Activated CD4-positive, alpha-beta T cell treated with anti-CD3 and anti-CD28 coated beads for 1 hour (primary cell): ENCODE results near the gene OLFM3.

Experiments
- DNase-seq: peaks from one replicate; pipeline ENCODE4 v3.0.0-alpha.2; 2020

Gene OLFM3

DNA sequence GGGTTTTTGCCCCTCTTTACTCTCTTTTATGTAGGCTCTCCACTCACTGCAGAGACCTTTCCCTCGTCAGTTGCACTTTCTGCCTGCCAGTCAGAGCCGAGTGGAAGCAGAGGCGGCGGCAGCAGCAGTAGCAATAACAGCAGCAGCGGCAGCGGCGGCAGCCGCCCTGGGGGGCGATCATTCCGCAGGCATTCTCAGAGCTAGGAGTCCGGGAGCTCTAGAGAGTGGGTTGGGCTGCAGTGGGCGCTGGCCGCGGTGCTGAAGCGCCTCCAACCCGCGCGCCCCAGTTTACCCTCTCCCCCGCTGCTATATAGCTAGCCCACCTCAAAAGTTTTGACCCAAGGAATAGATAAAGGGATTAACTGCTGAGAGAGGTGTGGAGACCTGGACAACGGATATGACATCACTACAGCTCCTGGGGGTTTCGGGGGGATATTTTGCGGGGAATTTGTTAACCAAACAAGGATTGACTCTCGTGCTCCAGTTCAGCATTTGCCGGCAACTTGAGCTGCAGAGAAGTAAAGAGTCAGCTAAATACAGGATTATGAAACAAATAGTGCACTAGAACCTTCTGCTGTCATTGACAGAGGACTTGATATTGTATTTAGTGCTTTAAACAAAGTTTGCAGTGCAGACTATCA lies at the start of gene OLFM3:
OLFM3 (minus strand) TSS at position 102 of the 641 bp plus-strand sequence.
- DNase-seq, result no peak

- DNase-seq, result no peak
Measured at GRCh38 chr1:102045752-102046151, 49.0 kb upstream of the OLFM3 start.

DNA sequence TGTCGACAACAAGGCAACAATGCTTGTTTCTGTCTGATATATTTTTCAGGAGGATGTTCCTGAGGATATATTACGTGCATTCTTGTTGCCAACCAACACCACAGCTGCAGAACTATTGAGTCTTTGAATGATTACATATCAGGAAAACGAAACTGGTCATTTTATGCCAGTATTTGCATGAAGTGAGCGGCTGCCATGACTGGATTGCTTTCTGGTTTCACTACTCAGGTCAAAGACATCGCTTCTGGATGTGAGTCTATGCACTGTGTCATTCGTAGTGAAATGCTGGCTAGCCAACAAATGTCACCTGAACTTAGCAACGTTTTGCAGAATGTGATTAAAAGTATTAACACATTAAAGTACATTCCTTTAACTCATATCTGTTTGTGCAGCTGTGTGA lies 35.8 kb upstream of the OLFM3 start:
- DNase-seq, result no peak

DNA sequence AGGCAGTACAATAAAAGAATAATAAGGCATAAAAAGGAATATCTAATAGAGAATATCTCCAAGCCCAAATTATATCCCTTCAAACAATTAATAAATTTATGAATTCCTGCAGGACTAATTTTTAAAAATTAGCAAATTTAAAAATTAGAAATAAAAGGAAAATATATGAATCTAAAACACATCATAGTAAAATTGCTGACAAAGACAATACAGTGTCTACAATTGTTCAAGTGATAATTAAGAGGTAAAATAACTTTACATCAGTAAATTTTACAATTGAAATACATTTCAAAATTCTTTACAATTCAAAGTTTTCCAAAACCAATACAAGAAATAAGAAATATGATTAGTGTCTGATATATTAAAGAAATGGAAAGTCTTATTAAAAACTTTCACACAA lies 22.8 kb upstream of the OLFM3 start:
- no peak for DNase-seq

DNA sequence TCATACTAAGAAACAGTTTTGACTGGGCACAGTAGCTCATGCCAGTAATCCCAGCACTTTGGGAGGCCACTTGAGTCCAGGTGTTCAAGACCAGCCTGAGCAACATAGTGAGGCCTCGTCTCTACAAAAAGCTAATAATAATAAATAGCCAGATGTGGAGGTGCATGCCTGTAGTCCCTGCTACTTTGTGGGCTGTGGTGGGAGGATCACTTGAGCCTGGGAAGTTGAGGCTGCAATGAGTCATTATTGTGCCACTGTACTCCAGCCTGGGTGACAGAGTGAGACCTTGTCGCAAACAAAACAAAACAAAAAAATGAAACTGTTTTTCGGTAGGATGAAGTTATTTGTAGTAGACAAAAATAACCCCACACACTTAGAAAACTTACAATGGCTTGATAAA lies 19.0 kb upstream of the OLFM3 start:
- DNase-seq, result no peak

- DNase-seq, result no peak
Measured at GRCh38 chr1:102002057-102002456, 5.3 kb upstream of the OLFM3 start.

DNA sequence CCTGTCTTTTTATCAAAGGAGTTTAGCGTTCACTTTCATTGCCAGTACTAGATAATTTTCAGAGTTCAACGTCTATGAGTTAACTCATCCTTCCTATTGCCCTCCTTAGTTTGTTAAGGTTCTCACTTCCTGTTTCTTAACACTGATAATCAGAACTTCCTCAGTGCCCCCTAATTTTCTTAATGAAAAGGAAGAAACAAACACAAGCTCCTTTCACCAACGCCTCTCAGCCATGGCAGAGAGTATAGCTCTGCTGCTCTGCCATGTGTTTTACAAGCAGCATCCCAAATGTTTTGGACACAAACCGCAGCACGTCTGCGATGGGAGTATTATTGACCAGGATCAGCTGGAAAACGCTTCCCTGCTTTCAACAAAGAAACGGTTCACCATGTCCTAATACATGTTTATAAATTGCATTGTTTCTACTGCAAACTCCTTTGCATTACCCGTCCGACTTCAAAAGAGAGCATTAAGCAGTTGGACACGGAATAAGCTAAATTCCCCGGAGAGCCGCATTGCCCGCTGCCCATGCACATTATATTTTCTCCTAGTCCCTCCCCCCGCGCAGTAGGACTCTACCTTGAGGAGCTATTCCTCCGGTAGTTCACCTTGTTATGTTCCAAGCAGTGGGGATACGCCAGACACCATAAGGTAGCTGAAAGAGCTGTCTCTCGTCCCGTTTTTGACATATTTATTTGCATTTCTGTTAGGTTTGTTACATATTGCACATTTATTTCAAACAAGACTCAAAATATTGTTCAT lies 561 bp downstream of the OLFM3 start:
- DNase-seq, result no peak

- DNase-seq, result no peak
Measured at GRCh38 chr1:101993710-101994109, 3.0 kb downstream of the OLFM3 start.

GRCh38 chr1:101992821-101993575 lies 3.7 kb downstream of the OLFM3 start:
- DNase-seq, result no peak

GRCh38 chr1:101980974-101981373 lies 15.8 kb downstream of the OLFM3 start:
- no peak for DNase-seq

- DNase-seq, result no peak
Measured at GRCh38 chr1:101977266-101977665, 19.5 kb downstream of the OLFM3 start.

DNA sequence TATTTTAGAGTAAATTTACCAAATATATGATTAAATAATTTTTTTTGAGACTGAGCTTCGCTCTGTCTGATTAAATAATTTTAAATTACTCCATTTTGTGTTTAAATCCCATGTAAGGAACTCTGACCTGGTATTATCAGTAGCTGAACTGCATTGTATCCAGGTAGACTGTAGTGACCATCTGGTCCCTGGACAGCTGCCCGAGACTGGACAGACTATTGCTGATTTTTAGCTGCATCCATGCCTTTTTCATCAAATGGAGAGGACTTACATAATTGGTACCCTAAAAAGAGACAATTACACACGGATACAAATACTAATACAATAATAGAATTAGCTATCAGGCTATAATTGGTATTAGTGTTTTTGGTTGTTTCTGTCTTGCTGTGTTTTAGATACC lies 20.6 kb downstream of the OLFM3 start:
- no peak for DNase-seq

DNA sequence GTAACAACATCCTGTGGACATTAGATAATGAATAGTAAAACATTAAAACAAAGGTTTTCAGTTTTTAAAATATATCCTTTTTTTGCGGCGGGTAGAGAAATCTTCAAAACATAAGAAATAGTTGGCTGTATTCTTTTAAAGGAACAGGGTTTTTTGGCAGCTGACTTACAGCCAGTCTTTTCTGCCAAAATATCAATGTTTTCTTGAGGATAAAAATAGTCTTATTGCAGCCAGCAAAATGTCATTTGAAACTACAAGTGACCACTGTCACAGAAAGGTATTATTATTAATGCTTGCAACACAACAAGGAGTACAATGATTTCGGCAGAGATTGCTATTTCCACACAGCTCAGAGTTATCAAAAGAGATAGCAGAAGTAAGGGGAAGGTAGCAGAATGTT lies 21.4 kb downstream of the OLFM3 start:
- DNase-seq, result no peak

DNA sequence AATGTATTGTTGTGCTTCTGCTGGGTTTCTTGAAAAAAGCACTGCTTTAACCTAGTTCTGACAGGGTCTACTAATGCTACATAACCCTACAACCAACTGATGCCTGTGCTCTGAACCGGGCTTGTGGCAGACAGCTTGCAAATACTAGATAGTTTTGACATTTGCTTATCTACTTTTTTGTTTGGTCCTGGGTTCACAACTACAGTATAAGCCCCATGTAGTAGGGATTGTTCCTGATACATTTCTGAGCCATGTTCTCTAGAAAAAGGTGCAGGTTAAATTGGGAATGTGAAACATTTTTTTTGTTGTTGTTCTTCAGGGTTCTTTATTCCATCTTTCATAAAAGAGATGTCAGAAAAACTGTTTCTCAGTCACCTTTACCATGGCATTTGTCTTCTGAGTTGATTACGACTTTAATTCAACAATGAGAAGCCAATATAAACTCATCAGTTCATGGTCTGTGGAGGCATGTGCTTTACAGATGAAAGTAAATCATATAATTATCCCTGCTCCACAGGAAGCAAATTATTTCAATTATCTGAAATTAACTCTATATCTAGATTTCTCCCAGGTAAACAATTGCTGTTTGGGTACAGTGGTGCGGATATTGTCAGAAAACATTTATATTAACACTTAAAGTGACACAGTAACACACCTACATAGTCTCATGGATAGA lies 22.0 kb downstream of the OLFM3 start:
- no peak for DNase-seq

- no peak for DNase-seq
Measured at GRCh38 chr1:101971304-101971703, 25.4 kb downstream of the OLFM3 start.

- no peak for DNase-seq
Measured at GRCh38 chr1:101967871-101968270, 28.9 kb downstream of the OLFM3 start.

GRCh38 chr1:101965341-101965740 lies 31.4 kb downstream of the OLFM3 start:
- DNase-seq, result no peak

- no peak for DNase-seq
Measured at GRCh38 chr1:101964708-101965107, 32.0 kb downstream of the OLFM3 start.

DNA sequence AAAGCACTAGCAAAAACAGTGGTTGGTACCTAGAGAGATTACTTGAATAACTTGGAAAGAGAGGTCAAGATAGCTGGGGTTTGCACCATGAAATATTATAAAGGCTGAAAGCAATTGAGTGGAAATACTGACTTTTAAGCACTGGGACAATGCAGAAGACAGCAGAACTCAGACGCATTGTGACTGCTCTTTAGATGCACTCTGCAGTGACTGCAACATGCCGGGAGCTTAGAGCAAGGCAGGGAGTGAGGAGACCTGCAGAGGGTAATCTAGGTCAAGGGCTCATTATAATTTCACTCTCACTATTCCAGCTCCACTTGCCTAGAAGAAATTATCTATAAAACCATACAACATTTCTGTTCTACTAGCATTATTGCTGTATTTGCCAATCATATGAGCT lies 36.6 kb downstream of the OLFM3 start:
- no peak for DNase-seq

GRCh38 chr1:101959456-101959855 lies 37.3 kb downstream of the OLFM3 start:
- no peak for DNase-seq

DNA sequence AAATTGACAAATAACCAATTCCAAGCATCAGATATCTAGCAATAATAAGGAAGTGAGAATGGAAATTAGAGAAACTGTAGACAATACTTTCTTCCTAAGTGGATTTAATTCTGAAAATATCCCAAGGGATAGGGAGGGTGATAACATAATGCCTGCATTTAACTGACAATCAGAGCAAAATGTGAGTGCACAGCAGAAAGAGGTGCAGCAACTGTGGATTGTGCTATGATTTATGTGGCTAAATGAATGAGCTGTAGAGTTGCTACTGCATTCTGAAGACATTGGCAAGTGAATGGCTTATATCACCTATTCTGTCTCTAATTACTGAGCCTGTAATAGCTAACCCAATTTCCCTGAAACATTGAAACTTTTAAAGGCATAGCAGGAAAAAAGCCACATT lies 39.0 kb downstream of the OLFM3 start:
- DNase-seq, result no peak

DNA sequence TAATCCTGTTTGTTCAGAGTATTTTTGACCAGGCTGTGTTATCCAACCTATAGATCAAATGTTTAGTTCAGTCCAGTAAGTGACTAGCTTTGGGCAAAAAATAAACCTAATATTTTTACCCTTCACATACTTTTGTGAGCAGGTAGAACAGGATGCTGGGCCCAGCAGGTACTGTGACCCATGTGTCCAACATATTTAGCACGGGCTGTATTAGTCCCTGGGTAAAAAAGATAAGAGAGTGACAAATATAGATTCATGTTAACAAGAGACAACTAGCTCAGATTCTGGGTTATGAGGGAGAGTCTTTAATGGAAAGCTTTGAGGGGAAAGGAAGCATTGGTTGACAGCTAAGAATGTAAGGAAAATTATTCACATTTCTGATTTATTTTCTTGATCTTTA lies 43.1 kb downstream of the OLFM3 start:
- no peak for DNase-seq

- no peak for DNase-seq
Measured at GRCh38 chr1:101945884-101946283, 50.8 kb downstream of the OLFM3 start.
